GM19043 (cell line): Measurements from ENCODE around the gene RAX2.
"Not testable (repeated sequence)": the region's sequence is repeated elsewhere in the genome, so short reads cannot be mapped to it uniquely, and the experiment has no call there.

Source experiments
- ATAC-seq: cut with Tn5 transposase; IDR thresholded peaks from one replicate; pipeline ENCODE4 v1.9.1; 2021; ENCODE audit warnings: low read depth; ENCODE audit not compliant: unreplicated experiment

The RAX2 gene

DNA sequence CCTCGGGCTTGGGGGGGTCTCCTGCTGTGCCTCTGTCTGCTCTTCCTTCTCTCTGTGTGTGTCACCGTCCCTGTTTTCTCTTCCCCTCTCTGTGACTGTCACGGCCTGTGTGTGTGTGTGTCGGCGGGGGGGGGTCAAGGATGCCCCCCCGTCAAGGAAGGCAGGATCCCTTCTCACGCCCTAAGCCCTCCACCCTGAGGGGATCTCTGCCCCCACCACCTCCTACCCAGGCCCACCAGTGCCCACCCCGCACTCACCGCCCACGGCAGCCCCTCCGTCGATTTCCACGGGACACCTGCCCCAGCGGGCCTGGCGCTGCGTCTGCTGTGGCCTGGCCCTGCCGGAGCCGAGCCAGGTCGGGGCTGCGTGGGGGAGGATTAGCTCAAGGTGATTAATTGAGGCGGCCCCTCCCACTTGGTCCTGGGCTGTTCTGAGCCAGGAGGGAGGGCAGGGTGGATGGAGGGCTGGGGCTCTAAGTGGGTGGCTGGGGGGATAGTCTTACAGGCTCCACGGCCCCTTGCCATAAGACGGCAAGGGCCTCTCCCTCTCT is at the start of gene RAX2:
TSS of gene RAX2 (minus strand) at position 323 of the 550 bp plus-strand sequence. CDS start 486 bp downstream, outside the sequence.
- no peak for ATAC-seq

DNA sequence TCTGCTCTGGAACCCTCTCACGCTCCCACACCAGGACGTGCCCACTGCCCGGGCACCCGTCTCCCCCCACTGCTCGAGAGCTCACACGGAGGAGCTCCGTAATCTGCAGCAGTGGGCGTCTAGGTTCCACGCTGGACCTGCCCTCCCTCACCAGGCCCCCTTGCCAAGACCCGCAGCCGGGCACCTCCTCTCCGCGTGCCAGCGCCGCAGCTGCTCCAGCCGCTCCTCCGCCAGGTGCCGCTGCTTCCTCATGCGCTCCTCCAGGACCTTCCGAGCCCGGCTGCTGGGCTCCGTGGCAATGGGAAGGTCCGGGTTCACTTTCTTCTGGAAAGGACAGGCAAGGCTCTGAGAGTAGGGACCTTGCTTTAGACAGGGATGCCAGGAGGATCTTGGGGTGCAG is 49.1 kb upstream of the RAX2 start:
- no peak for ATAC-seq

GRCh38 chr19:3819989-3820388 is 48.0 kb upstream of the RAX2 start:
- ATAC-seq, result no peak

GRCh38 chr19:3818918-3819317 is 46.9 kb upstream of the RAX2 start:
- ATAC-seq, result no peak

- no peak for ATAC-seq
These were observed 46.4 kb upstream of the RAX2 start for GRCh38 chr19:3818466-3818865.

DNA sequence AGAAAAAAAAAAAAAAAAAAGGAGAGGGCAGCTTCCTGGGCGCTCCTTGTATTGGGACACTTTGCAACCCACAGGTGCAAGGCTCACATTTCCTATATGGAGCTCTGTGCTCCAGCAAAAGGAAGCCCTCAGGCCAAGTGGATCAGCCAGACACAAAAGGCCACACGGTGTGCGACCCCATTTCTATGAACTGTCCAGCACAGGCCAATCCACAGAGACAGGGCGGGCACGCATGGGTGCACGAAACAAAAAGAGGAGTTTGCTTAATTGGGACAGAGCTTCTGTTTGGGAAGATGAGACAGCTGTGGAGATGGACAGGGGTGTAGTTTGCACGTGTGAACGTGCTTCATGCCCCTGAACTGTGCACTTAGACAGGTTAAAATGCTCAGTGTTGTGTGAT is 45.7 kb upstream of the RAX2 start:
- no peak for ATAC-seq

DNA sequence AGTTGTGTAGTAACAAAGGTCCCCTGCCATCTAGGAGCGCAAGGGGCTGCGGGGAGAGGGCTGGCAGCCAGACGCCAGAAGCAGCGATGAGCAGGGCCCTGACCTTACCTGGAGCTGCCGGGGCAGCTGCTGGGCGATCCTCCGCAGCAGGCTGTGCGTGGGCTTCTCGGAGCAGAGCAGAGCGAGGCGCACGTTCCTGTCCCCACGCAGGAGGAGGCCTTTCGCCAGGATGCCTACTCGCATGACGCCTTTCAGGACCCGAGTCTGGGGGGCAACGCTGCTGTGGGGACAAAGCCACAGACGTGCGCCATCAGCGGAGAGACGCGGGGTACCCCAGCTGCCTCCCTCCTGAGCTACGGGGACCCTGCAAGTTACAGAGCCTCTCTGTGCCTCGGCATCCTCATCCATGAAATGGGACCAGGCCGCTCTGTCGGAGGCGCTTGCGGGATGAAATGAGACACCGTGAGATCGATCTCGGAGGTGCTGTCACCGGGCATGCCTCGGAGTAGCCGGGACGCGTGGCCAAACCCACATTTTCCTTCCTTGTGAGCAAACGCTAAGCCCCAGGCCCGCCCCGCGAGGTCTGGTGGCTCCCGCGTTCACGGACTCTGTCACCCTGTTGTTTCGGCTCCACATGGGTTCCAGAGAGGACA is 44.7 kb upstream of the RAX2 start:
- ATAC-seq, result no peak

- ATAC-seq, result not testable (repeated sequence)
These were observed 44.1 kb upstream of the RAX2 start for GRCh38 chr19:3816148-3816547.

- no peak for ATAC-seq
These were observed 42.6 kb upstream of the RAX2 start for GRCh38 chr19:3814648-3815047.

GRCh38 chr19:3813473-3814392 is 41.7 kb upstream of the RAX2 start:
- no peak for ATAC-seq

GRCh38 chr19:3810708-3811355 is 38.8 kb upstream of the RAX2 start:
- ATAC-seq, result no peak

DNA sequence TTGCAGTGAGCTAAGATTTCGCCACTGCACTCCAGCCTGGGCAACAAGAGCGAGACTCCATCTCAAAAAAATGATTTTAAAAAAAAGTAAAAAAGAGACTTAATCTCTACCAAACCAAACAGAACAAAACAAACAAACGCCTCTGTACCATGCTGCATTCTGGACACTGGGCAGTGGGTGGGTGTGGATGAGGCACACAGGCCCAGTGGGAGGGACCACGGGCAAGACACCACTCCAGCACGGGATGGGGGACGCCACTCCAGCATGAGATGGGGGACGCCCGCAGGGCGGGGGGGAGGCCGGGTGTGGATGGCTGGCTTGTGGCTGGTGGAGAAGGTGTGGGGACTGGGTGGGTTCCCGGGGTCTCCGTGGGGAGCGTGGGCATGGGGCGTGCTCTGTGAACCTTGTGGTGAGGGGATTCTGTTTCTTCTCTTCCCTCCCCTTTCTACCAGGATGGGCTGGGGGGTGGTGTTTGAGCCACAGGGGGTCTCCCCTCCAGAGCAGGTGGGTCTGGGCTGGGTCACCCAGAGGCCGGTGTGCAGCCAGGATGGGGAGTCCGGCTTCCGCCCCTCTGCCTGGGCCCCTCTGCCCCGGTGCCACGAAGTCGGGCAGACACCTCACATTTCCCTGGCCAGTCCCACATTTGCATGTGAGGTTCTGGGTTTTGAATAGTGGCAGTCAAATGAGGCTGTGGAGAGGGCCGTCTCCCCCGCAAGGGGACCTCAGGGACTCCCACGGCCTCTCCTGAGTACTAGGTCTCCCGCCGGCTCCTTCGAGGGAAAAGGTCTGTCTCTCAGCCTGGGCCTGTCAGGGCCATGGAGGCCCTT is 38.1 kb upstream of the RAX2 start:
- no peak for ATAC-seq

DNA sequence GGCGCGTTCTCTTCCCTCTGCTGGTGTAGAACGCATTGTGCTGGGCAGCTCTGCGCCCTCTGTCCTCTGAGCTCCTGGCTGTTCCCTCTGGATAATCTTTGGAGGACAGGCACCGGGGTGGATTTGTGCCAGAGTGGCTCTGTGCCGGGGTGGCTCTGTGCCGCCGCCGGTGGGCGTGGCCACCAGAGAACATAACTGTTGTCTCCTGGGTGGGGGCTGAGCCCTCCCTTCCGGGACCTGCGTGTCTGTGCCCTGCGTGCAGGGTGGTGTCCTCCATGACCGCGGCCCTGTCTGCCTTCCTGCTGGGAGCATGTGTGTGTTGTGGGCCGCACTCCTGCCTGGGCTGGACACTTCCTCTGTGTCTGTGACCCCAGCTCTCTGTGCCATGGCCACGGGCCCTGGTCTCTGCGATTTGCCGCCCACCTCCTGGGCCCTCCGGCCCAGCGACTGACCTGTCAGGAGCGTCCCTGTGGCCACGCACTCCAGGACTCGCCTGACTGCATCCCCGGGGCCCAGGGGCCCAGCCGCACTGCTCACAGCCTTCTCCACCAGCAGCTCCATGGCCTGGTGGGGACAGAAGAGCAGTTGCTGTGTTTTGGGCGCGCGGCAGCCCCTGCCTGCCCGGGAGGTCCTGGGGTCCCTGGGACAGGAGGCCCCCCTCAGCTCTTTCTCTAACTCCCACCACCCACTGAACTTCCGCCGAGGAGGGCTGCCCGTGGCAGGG is 36.6 kb upstream of the RAX2 start:
- ATAC-seq, result no peak

GRCh38 chr19:3807574-3808354 is 35.7 kb upstream of the RAX2 start:
- ATAC-seq, result no peak

GRCh38 chr19:3807131-3807480 is 35.1 kb upstream of the RAX2 start:
- no peak for ATAC-seq

DNA sequence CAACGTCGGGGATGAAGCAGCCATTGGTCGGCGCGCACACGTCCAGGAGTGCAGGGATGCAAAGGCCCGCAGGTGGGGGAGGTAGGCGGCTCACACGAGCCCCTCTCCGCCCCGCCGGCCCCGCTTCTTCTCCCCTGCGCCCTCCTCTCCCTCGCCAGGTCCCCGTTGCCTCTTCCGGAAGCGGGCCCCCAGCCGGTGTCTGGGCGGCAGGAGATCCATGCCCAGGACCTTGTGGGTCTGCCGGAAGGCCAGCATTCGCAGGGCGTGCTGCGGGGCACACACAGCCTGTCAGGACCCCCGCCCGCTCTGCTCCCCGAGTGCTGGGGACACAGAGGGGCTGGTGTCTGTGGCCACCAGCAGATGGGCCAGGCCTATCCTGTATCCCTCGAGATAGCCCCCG is 33.8 kb upstream of the RAX2 start:
- no peak for ATAC-seq

- ATAC-seq, result no peak
These were observed 32.4 kb upstream of the RAX2 start for GRCh38 chr19:3804429-3804828.

GRCh38 chr19:3803986-3804385 is 32.0 kb upstream of the RAX2 start:
- no peak for ATAC-seq
